Smooth muscle cell (in vitro differentiated cells): ENCODE measurements around the gene EYA3. TPM values are rescaled to one million over a fixed set of nuclear protein-coding genes. Genes with fewer than 3 reads are reported as not detected.

Experiments used
- DNase-seq: peaks from one replicate; lab custom pipeline; 2025; ENCODE audit not compliant: unreplicated experiment; lab: John Stamatoyannopoulos, UW
- H2AFZ ChIP-seq: fragments of 200-600 bp; sonication (generic); 2 replicates; pipeline ENCODE4 v1.6.0; 2016; ENCODE audit warnings: antibody characterized with exemption, low read depth, mild to moderate bottlenecking
- H3F3A ChIP-seq: fragments of 200-600 bp; sonication (generic); 2 replicates; pipeline ENCODE4 v1.6.0; 2017; ENCODE audit warnings: antibody characterized with exemption, low read depth
- H3K27ac ChIP-seq: fragments of 200-600 bp; sonication (generic); 2 replicates; pipeline ENCODE4 v1.5.1; 2016; ENCODE audit warnings: low read depth, mild to moderate bottlenecking
- H3K27me3 ChIP-seq: fragments of 200-600 bp; sonication (generic); 2 replicates; pipeline ENCODE4 v1.6.1; 2016; ENCODE audit warnings: low read depth, mild to moderate bottlenecking
- H3K36me3 ChIP-seq: fragments of 200-600 bp; sonication (generic); 2 replicates; pipeline ENCODE4 v1.5.1; 2016; ENCODE audit warnings: low read depth
- H3K4me1 ChIP-seq: fragments of 200-600 bp; sonication (generic); 2 replicates; pipeline ENCODE4 v1.5.1; 2016; ENCODE audit warnings: low read depth
- H3K4me2 ChIP-seq: fragments of 200-600 bp; sonication (generic); 2 replicates; pipeline ENCODE4 v1.6.0; 2016; ENCODE audit warnings: mild to moderate bottlenecking
- H3K4me3 ChIP-seq: fragments of 200-600 bp; sonication (generic); 2 replicates; pipeline ENCODE4 v1.5.1; 2016; ENCODE audit warnings: mild to moderate bottlenecking
- H3K79me2 ChIP-seq: fragments of 200-600 bp; sonication (generic); 2 replicates; pipeline ENCODE4 v1.6.0; 2016; ENCODE audit warnings: low read depth, mild to moderate bottlenecking
- H3K9ac ChIP-seq: fragments of 200-600 bp; sonication (generic); 2 replicates; pipeline ENCODE4 v1.6.0; 2016; ENCODE audit warnings: low read depth
- H3K9me3 ChIP-seq: fragments of 200-600 bp; sonication (generic); replicated peaks from 2 replicates; pipeline ENCODE4 v1.5.1; 2016; ENCODE audit warnings: low read depth
- H4K20me1 ChIP-seq: fragments of 200-600 bp; sonication (generic); 2 replicates; pipeline ENCODE4 v1.6.0; 2016; ENCODE audit warnings: low read depth
- CTCF ChIP-seq: fragments of 200-600 bp; sonication (generic); IDR thresholded peaks from 2 replicates; pipeline ENCODE4 v1.5.1; 2017; ENCODE audit warnings: borderline replicate concordance, mild to moderate bottlenecking, antibody characterized with exemption; ENCODE audit not compliant: insufficient read depth, poor library complexity, severe bottlenecking
- WGBS: methylation state at CpG from one replicate; pipeline ENCODE4 v1.1.7; 2016; ENCODE audit warnings: low lambda C conversion rate; 5-methylcytosine and 5-hydroxymethylcytosine counted together
- polyA plus RNA-seq: library from polyadenylated mRNA; unstranded; fragments of >200 nt; fragmentation: Nextera tagmentation; extraction: Ambion mirVana; gene quantifications from 2 replicates; pipeline ENCODE4 v1.2.1, GENCODE V29; 2016
- total RNA-seq: library from RNA; depleted of rRNA; stranded (reverse); fragments of >200 nt; gene quantifications from 2 replicates; pipeline ENCODE4 v1.2.3, GENCODE V29; 2014

The EYA3 gene
- total and polyA plus RNA-seq, 2 experiments from 2014 or later, result 3.8 to 17.1 TPM

GRCh38 chr1:27980216-27980845, 108.1 kb downstream of the EYA3 start:
- peak overlapping the region; percentile 12 for H3K4me2 ChIP-seq
- no peaks in the 10 kb centered on the region for H3K9me3 ChIP-seq
- DNase-seq, result no peak
- WGBS, result 89% methylated on average over 1 of the region's 1 CpG
- no peak overlapping the region for H2AFZ ChIP-seq
- peak overlapping the region; percentile 36 for H3K27ac ChIP-seq
- no peak for TF ChIP-seq CTCF
- no peak overlapping the region for H3K4me3 ChIP-seq
- peaks cover 7% of the 10 kb centered on the region for H3F3A ChIP-seq
- H3K27me3 ChIP-seq, result no peaks in the 10 kb centered on the region
- H4K20me1 ChIP-seq, result no peaks in the 10 kb centered on the region
- no peak overlapping the region for H3K9ac ChIP-seq
- no peaks in the 10 kb centered on the region for H3K4me1 ChIP-seq
- no peaks in the 10 kb centered on the region for H3K36me3 ChIP-seq
- no peaks in the 10 kb centered on the region for H3K79me2 ChIP-seq

- no peaks in the 10 kb centered on the region for H3K79me2 ChIP-seq
- peak overlapping the region; percentile 36 for H3K27ac ChIP-seq
- peaks cover 7% of the 10 kb centered on the region for H3F3A ChIP-seq
- H3K36me3 ChIP-seq, result no peaks in the 10 kb centered on the region
- H2AFZ ChIP-seq, result no peak overlapping the region
- H3K27me3 ChIP-seq, result no peaks in the 10 kb centered on the region
- H3K4me1 ChIP-seq, result no peaks in the 10 kb centered on the region
- WGBS, result 72% methylated on average over 2 of the region's 2 CpGs
- no peak for TF ChIP-seq CTCF
- no peak overlapping the region for H3K9ac ChIP-seq
- no peaks in the 10 kb centered on the region for H4K20me1 ChIP-seq
- H3K4me2 ChIP-seq, result peak overlapping the region; percentile 0
- H3K9me3 ChIP-seq, result no peaks in the 10 kb centered on the region
- no peak for DNase-seq
- H3K4me3 ChIP-seq, result no peak overlapping the region
These were observed 108.6 kb downstream of the EYA3 start for GRCh38 chr1:27979859-27980201.

GRCh38 chr1:27979151-27979858, 109.1 kb downstream of the EYA3 start:
- H3K4me3 ChIP-seq, result no peak overlapping the region
- H3K27me3 ChIP-seq, result no peaks in the 10 kb centered on the region
- TF ChIP-seq CTCF, result peak; percentile 55
- WGBS, result 41% methylated on average over 1 of the region's 1 CpG
- peaks cover 7% of the 10 kb centered on the region for H3F3A ChIP-seq
- no peaks in the 10 kb centered on the region for H3K9me3 ChIP-seq
- H3K36me3 ChIP-seq, result no peaks in the 10 kb centered on the region
- no peaks in the 10 kb centered on the region for H3K79me2 ChIP-seq
- no peaks in the 10 kb centered on the region for H4K20me1 ChIP-seq
- H3K9ac ChIP-seq, result no peak overlapping the region
- no peak overlapping the region for H3K4me2 ChIP-seq
- no peaks in the 10 kb centered on the region for H3K4me1 ChIP-seq
- no peak overlapping the region for H3K27ac ChIP-seq
- no peak for DNase-seq
- H2AFZ ChIP-seq, result no peak overlapping the region

- no peak overlapping the region for H3K4me2 ChIP-seq
- TF ChIP-seq CTCF, result no peak
- DNase-seq, result no peak
- no peaks in the 10 kb centered on the region for H3K36me3 ChIP-seq
- H3F3A ChIP-seq, result peaks cover 7% of the 10 kb centered on the region
- no peaks in the 10 kb centered on the region for H3K4me1 ChIP-seq
- H3K27me3 ChIP-seq, result no peaks in the 10 kb centered on the region
- H3K4me3 ChIP-seq, result no peak overlapping the region
- H3K9ac ChIP-seq, result no peak overlapping the region
- H2AFZ ChIP-seq, result no peak overlapping the region
- H4K20me1 ChIP-seq, result no peaks in the 10 kb centered on the region
- H3K27ac ChIP-seq, result no peak overlapping the region
- no peaks in the 10 kb centered on the region for H3K79me2 ChIP-seq
- H3K9me3 ChIP-seq, result no peaks in the 10 kb centered on the region
These were observed 114.0 kb downstream of the EYA3 start for GRCh38 chr1:27974417-27974781.
